GM12878 (cell line): ENCODE data around the gene KBTBD8. TPM values are rescaled to one million over a fixed set of nuclear protein-coding genes. Genes with fewer than 3 reads are reported as not detected.
A peak's percentile ranks its signal among the peaks of the same experiment; 100 is the strongest.

ENCODE experiments used
- ATAC-seq: fragments of 200-7000 bp; cut with Tn5 transposase; 3 replicates; pipeline ENCODE4 v1.9.1; 2020; ENCODE audit warnings: mild to moderate bottlenecking, moderate library complexity
- BruUV-seq: library from RNA; stranded (reverse); fragments of 400-500 nt; replicated peaks from 2 replicates; lab custom pipeline; 2021; lab: Mats Ljungman, UMichigan
- CTCF ChIA-PET: fragments of 300-600 bp; sonication (Branson Sonifier 250); formaldehyde crosslinking; extraction: SDS; loops from one replicate; lab custom pipeline; 2021; ENCODE audit warnings: inconsistent platforms; lab: Yijun Ruan, JAX
- POLR2A ChIA-PET: fragments of 350-600 bp; formaldehyde crosslinking; extraction: SDS; loops from one replicate; lab custom pipeline; 2021; ENCODE audit warnings: inconsistent platforms; lab: Charles Lee
- RAD21 ChIA-PET: fragments of 300-600 bp; sonication (Branson Sonifier 250); formaldehyde crosslinking; loops from one replicate; lab custom pipeline; 2023; ENCODE audit warnings: antibody characterized with exemption; ENCODE audit not compliant: unreplicated experiment; lab: Charles Lee
- SMC1A ChIA-PET: fragments of 300-600 bp; sonication (Branson Sonifier 250); formaldehyde crosslinking; loops from one replicate; lab custom pipeline; 2023; ENCODE audit not compliant: unreplicated experiment, uncharacterized antibody; lab: Charles Lee
- DNase-seq: peaks from one replicate; pipeline ENCODE4 v3.0.0-alpha.2; 2011; ENCODE audit warnings: low read depth, low spot score
- FAIRE-seq: peaks from 3 replicates; lab custom pipeline; 2011; peaks lifted over from hg19 to GRCh38; lab: Jason Lieb, UNC
- H2AFZ ChIP-seq: 2 replicates; pipeline ENCODE4 v1.6.0; 2011; ENCODE audit warnings: low read depth, low read length, control low read depth; ENCODE audit not compliant: control insufficient read depth
- H3K27ac ChIP-seq: 2 replicates; pipeline ENCODE4 v1.5.1; 2011; ENCODE audit warnings: control low read depth; ENCODE audit not compliant: control insufficient read depth, insufficient read depth
- H3K27me3 ChIP-seq, 2 experiments: replicated peaks in 1 of 2; 2 replicates each; pipeline versions ENCODE4 v1.6.0 to v1.6.1; 2011; ENCODE audit warnings: low read length in 1 of 2; ENCODE audit not compliant: control insufficient read depth in 2 of 2, insufficient read depth in 2 of 2
- H3K36me3 ChIP-seq, 2 experiments: 2 replicates each; pipeline ENCODE4 v1.5.1; 2011; ENCODE audit warnings: low read length in 1 of 2; ENCODE audit not compliant: control insufficient read depth in 2 of 2, insufficient read depth in 2 of 2
- H3K4me1 ChIP-seq: 2 replicates; pipeline ENCODE4 v1.6.1; 2011; ENCODE audit warnings: mild to moderate bottlenecking, low read length, moderate library complexity, mixed read lengths; ENCODE audit not compliant: control insufficient read depth, insufficient read depth
- H3K4me2 ChIP-seq: 2 replicates; pipeline ENCODE4 v1.6.0; 2011; ENCODE audit warnings: control low read depth; ENCODE audit not compliant: control insufficient read depth, insufficient read depth
- H3K4me3 ChIP-seq: fragments of 200-600 bp; sonication (generic); 2 replicates; pipeline ENCODE4 v1.5.1; 2016
- H3K79me2 ChIP-seq: 2 replicates; pipeline ENCODE4 v1.6.0; 2011; ENCODE audit warnings: low read length; ENCODE audit not compliant: control insufficient read depth, insufficient read depth
- H3K9ac ChIP-seq: 2 replicates; pipeline ENCODE4 v1.8.0; 2011; ENCODE audit warnings: low read length, control low read depth, mixed read lengths; ENCODE audit not compliant: control insufficient read depth, insufficient read depth
- H3K9me3 ChIP-seq: replicated peaks from 3 replicates; pipeline ENCODE4 v1.5.1; 2011; ENCODE audit warnings: mild to moderate bottlenecking, low read length; ENCODE audit not compliant: control insufficient read depth, insufficient read depth
- H4K20me1 ChIP-seq: 2 replicates; pipeline ENCODE4 v1.6.0; 2011; ENCODE audit not compliant: control insufficient read depth, insufficient read depth
- ATF3 ChIP-seq: IDR thresholded peaks from 2 replicates; pipeline ENCODE4 v1.6.1; 2011; ENCODE audit warnings: low read depth, mild to moderate bottlenecking, low read length, moderate library complexity, borderline replicate concordance; ENCODE audit errors: extremely low read depth
- CREB1 ChIP-seq: IDR thresholded peaks from 2 replicates; pipeline ENCODE4 v1.6.1; 2012; ENCODE audit warnings: low read depth, mild to moderate bottlenecking, inconsistent platforms
- HCFC1 ChIP-seq: fragments of 150-350 bp; IDR thresholded peaks from 2 replicates; pipeline ENCODE4 v1.6.1; 2014; ENCODE audit warnings: low read length
- IRF3 ChIP-seq: fragments of 450-650 bp; IDR thresholded peaks from 2 replicates; pipeline ENCODE4 v1.6.1; 2014; ENCODE audit warnings: mild to moderate bottlenecking
- MLLT1 ChIP-seq: fragments of 450-650 bp; IDR thresholded peaks from 2 replicates; pipeline ENCODE4 v1.6.1; 2016; ENCODE audit warnings: mild to moderate bottlenecking
- MYC ChIP-seq: IDR thresholded peaks from 2 replicates; pipeline ENCODE4 v1.6.1; 2011; ENCODE audit warnings: mild to moderate bottlenecking, low read length, moderate library complexity, inconsistent platforms; ENCODE audit not compliant: insufficient read depth, insufficient replicate concordance, insufficient read length, severe bottlenecking
- NR2F1 ChIP-seq: fragments of 450-650 bp; conservative IDR thresholded peaks from 2 replicates; pipeline ENCODE4 v1.6.1; 2017; ENCODE audit warnings: mild to moderate bottlenecking
- PAX5 ChIP-seq: IDR thresholded peaks from 2 replicates; pipeline ENCODE4 v1.6.1; 2011; ENCODE audit warnings: low read depth, low read length, borderline replicate concordance
- POLR2AphosphoS2 ChIP-seq: IDR thresholded peaks from 2 replicates; pipeline ENCODE4 v1.6.1; 2011; ENCODE audit warnings: low read depth, mild to moderate bottlenecking, low read length, improper control_type of control experiment, moderate library complexity
- RUNX3 ChIP-seq: IDR thresholded peaks from 2 replicates; pipeline ENCODE4 v1.6.1; 2012; ENCODE audit warnings: low read length, inconsistent platforms
- SMARCA5 ChIP-seq: fragments of 450-650 bp; IDR thresholded peaks from 2 replicates; pipeline ENCODE4 v1.6.1; 2017; ENCODE audit warnings: mild to moderate bottlenecking
- SREBF1 ChIP-seq: IDR thresholded peaks from 2 replicates; pipeline ENCODE4 v1.6.1; 2012; ENCODE audit warnings: mild to moderate bottlenecking, low read length
- STAT1 ChIP-seq: fragments of 450-650 bp; conservative IDR thresholded peaks from 2 replicates; pipeline ENCODE4 v1.6.1; 2014; ENCODE audit warnings: antibody characterized with exemption, mild to moderate bottlenecking
- STAT3 ChIP-seq: IDR thresholded peaks from 2 replicates; pipeline ENCODE4 v1.6.1; 2011; ENCODE audit warnings: low read depth, low read length, improper control_type of control experiment
- TBL1XR1 ChIP-seq: IDR thresholded peaks from 2 replicates; pipeline ENCODE4 v1.6.1; 2012; ENCODE audit warnings: low read depth, low read length, improper control_type of control experiment
- USF2 ChIP-seq: IDR thresholded peaks from 2 replicates; pipeline ENCODE4 v1.6.1; 2011; ENCODE audit warnings: low read depth, low read length, improper control_type of control experiment, borderline replicate concordance
- WRNIP1 ChIP-seq: IDR thresholded peaks from 2 replicates; pipeline ENCODE4 v1.6.1; 2011; ENCODE audit warnings: low read depth, low read length, improper control_type of control experiment, borderline replicate concordance
- WGBS: methylation state at CpG from one replicate; pipeline ENCODE4 v1.1.6; 2016; ENCODE audit warnings: low lambda C conversion rate; ENCODE audit not compliant: insufficient replicate concordance, insufficient coverage; ENCODE audit errors: missing lambda C conversion rate; 5-methylcytosine and 5-hydroxymethylcytosine counted together
- in situ Hi-C: fragments of 300-500 bp; cut with MboI; formaldehyde crosslinking; loops from 9 replicates; pipeline ENCODE4 v1.14.3; 2018; ENCODE audit warnings: mixed read lengths
- intact Hi-C: fragments of 100-400 bp; cut with micrococcal nuclease; formaldehyde crosslinking; loops from one replicate; pipeline ENCODE4 v1.14.2; 2022; ENCODE audit not compliant: unreplicated experiment
- polyA plus RNA-seq, 11 experiments: library from polyadenylated mRNA; depleted of rRNA in 4 of 11; unstranded in 6 of 11; stranded (reverse) in 5 of 11; fragments of >200 nt; fragmentation: Nextera tagmentation in 4 of 11; fragmentation: Illumina TruSeq in 1 of 11; extraction: Ambion mirVana in 4 of 11; extraction: Trizol in 1 of 11; gene quantifications; 1 replicate in 1 of 11; 2 replicates in 10 of 11; pipeline versions ENCODE4 v1.2.1 to v1.2.3, GENCODE V29; 2011 to 2016; ENCODE audit warnings: inconsistent platforms in 2 of 11, missing spikeins in 2 of 11, low read depth in 1 of 11
- total RNA-seq, 4 experiments: library from RNA; depleted of rRNA in 3 of 4; stranded (reverse); fragments of >200 nt in 3 of 4; fragmentation: Illumina TruSeq in 1 of 4; extraction: Trizol in 1 of 4; gene quantifications; 2 replicates each; pipeline versions ENCODE4 v1.2.1 to v1.2.3, GENCODE V29; 2013 to 2021

The KBTBD8 gene
- total and polyA plus RNA-seq, 10 of the 15 experiments (the other 5 are each of a cell fraction or from before 2014, with no cell fraction given), result 8.5 to 44.4 (median 19.3) TPM

- H2AFZ ChIP-seq, result no peak overlapping the region
- DNase-seq (no peak), FAIRE-seq (no peak)
- 63% methylated on average over 2 of the region's 2 CpGs for WGBS
- H3K9me3 ChIP-seq, result no peaks in the 10 kb centered on the region; the same call in 2 of the 3 replicates
- peak overlapping the region; percentile 54 for H3K27ac ChIP-seq
- H3K27me3 ChIP-seq, result no peaks in the 10 kb centered on the region
- H4K20me1 ChIP-seq, result no peaks in the 10 kb centered on the region
- intact Hi-C loops (loop anchor here (5.0 kb wide), 1 partner anchor 65 kb away; no protein-coding TSS in a partner anchor), in situ Hi-C loops (no loop called here)
- H3K4me1 ChIP-seq, result peaks cover 24% of the 10 kb centered on the region
- H3K36me3 ChIP-seq, result no peaks in the 10 kb centered on the region
- POLR2A ChIA-PET, result interaction anchor here (2.8 kb wide), 1 partner anchor 30 kb away, joined by 5 read pairs; no protein-coding TSS in a partner anchor
- H3K9ac ChIP-seq, result no peak overlapping the region
- no peaks in the 10 kb centered on the region for H3K79me2 ChIP-seq
- no TSS peak for BruUV-seq
- RAD21 ChIA-PET, result interaction anchor here (0.7 to 5.2 kb wide), 8 partner anchors 31 to 75 kb away, joined by 3 to 47 read pairs (median 4); partner anchors contain the start of gene KBTBD8
- CTCF ChIA-PET, result interaction anchor here (0.7 to 4.6 kb wide), 10 partner anchors 12 to 76 kb away, joined by 3 to 47 read pairs (median 6); partner anchors contain the start of gene KBTBD8
- H3K4me3 ChIP-seq, result no peak overlapping the region
- no peak overlapping the region for H3K4me2 ChIP-seq
- SMC1A ChIA-PET, result interaction anchor here (0.9 to 5.3 kb wide), 18 partner anchors 8 to 638 kb away, joined by 3 to 36 read pairs (median 4); partner anchors contain the start of gene KBTBD8
- no peak for TF ChIP-seq POLR2AphosphoS2
- TF ChIP-seq IRF3, result no peak
- TF ChIP-seq STAT1, result no peak
- TF ChIP-seq TBL1XR1, result no peak
- TF ChIP-seq SMARCA5, result no peak
- no peak for TF ChIP-seq USF2
- no peak for TF ChIP-seq MYC
- TF ChIP-seq STAT3, result no peak
- no peak for TF ChIP-seq WRNIP1
- TF ChIP-seq ATF3, result no peak
- TF ChIP-seq HCFC1, result no peak
- TF ChIP-seq MLLT1, result no peak
- TF ChIP-seq NR2F1, result no peak
- TF ChIP-seq CREB1, result no peak
- TF ChIP-seq RUNX3, result no peak
- no peak for TF ChIP-seq SREBF1
- no peak for TF ChIP-seq PAX5
- TF ChIP-seq, all 136 proteins: peak for 0
- no peak for ATAC-seq
Observed at GRCh38 chr3:67047051-67047450, 48.9 kb downstream of the KBTBD8 start.
